Heart left ventricle (tissue), 13 donors: ENCODE measurements around the gene AARSD1.

Experiments used
- CTCF ChIP-seq, 12 donors: fragments of 200-600 bp; sonication (generic) in 4 of 12; IDR thresholded peaks; one replicate each; pipeline versions ENCODE4 v1.5.0 to v1.8.0; 2018 to 2022; ENCODE audit warnings: antibody characterized with exemption in 12 of 12, mild to moderate bottlenecking in 5 of 12
- POLR2A ChIP-seq, 2 donors: fragments of 450-650 bp; IDR thresholded peaks; one replicate each; pipeline ENCODE4 v1.6.1; 2017; ENCODE audit warnings: antibody characterized with exemption in 2 of 2, mild to moderate bottlenecking in 2 of 2, moderate library complexity in 2 of 2
- donor health status: ischemic (EF 13 %, LVEDD 7.1; RV severe dilation, severe dysfunction).
- donor health status: DM: no; HTN: yes; CAD: no.
- donor health status: DM: no; HTN: no; CAD: no.
- donor health status: ischemic (EF 25% LVEDD 6.9; RV normal size, moderate dysfunction).
- donor health status: ischemic (EF 25% LVEDD 5.7; RV mildly dilated, moderate dysfunction).
- donor health status: ischemic (EF 35%, LVEDD 5.7; RV mildly dilated, moderate dysfunction).
- donor health status: nonischemic (EF 11% LVEDD 7.7; RV severe dilation, severe dysfunction).
- donor health status: DM: yes; HTN: yes; CAD: no.
- donor health status: PGD.
- donor health status: ischemic (EF 29% LVEDD 5.4; RV normal size, mild dysfunction).
- donor health status: nonischemic (EF 23%, LVEDD 6.1; RV moderate dilation, normal function).

DNA sequence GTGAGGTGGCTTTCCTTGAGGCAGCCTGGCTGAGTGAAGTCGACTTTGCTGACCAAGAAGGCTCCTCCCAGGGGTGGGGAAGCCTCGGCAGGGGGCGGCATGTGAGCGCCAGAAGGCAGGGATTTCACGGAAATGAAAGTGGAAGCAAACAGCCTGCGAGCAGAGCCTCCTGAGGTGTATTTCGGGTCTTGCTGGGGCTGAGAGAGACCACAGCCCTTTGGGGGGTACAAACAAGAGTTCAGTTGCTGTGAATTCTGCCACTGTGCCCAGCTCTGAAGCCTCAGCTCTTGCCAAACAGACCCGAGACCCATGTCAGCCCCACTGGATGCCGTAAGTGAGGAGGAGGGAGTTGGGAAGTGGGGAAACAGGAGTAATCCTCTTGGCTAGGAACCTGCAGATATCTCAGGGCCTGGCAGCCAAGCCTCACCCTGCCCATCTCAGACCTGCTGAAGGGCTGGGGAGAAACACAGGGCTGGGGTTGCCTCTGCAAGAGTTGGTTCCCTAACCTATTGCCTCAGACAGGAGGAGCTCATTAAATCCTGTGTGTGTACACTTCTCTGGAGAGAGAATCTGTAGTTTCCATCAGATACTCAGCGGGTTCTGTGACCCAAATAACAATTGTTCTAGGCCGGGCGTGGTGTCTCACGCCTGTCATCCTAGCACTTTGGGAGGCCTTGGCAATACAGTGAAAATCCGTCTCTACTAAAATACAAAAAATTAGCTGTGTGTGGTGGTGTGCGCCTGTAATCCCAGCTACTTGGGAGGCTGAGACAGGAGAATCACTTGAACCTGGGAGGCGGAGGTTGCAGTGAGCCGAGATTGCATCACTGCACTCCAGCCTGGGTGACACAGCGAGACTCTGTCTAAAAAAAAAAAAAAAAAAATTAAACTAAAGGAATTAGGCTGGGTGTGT is 42.6 kb upstream of the AARSD1 start, which contains the start of gene IFI35:
- peak in 10 of 12 donors; percentile 25 to 78 (median 56) for TF ChIP-seq CTCF (IDR thresholded peaks at IDR 0.05)
- peak in 1 of 2 donors; percentile 34 for TF ChIP-seq POLR2A (IDR thresholded peaks at IDR 0.05)
